ENCODE data around the gene APEX1. TPM values are rescaled to one million over a fixed set of nuclear protein-coding genes. Genes with fewer than 3 reads are reported as not detected.
"Not testable (repeated sequence)": the region's sequence is repeated elsewhere in the genome, so short reads cannot be mapped to it uniquely, and the experiment has no call there.

Gene APEX1
- total RNA-seq, 4 donors from 2014 or later, result 52.4 to 208 (median 93.3) TPM

DNA sequence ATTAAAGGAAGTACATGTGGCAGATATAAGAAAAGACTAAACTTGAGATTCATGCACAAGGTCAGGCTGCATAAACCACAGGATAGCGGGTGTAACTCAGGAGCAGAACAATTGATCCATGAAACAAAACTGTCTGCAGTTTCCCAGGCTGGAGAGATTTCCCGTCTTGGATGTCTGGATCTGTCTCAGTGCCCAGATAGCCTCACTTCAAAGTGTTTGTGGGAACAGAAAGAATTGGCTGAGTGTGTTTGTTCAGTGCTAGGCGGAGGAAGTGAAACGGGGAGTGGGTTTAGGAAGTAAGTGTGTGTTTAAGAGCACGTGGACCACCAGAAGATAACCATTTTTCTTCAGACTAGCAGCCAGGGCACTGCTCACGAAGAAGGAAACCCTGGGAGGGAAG, 48.9 kb downstream of the APEX1 start:
- no peak for DNase-seq
- no peak for TF ChIP-seq POLR2A (IDR thresholded peaks at IDR 0.05)
- TF ChIP-seq, protein P1, sequence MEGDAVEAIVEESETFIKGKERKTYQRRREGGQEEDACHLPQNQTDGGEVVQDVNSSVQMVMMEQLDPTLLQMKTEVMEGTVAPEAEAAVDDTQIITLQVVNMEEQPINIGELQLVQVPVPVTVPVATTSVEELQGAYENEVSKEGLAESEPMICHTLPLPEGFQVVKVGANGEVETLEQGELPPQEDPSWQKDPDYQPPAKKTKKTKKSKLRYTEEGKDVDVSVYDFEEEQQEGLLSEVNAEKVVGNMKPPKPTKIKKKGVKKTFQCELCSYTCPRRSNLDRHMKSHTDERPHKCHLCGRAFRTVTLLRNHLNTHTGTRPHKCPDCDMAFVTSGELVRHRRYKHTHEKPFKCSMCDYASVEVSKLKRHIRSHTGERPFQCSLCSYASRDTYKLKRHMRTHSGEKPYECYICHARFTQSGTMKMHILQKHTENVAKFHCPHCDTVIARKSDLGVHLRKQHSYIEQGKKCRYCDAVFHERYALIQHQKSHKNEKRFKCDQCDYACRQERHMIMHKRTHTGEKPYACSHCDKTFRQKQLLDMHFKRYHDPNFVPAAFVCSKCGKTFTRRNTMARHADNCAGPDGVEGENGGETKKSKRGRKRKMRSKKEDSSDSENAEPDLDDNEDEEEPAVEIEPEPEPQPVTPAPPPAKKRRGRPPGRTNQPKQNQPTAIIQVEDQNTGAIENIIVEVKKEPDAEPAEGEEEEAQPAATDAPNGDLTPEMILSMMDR (IDR thresholded peaks at IDR 0.05), result no peak
- Histone ChIP-seq H3K36me3 (no peaks in the 10 kb centered on the region), H3K4me1 (no peaks in the 10 kb centered on the region), H3K27me3 (no peaks in the 10 kb centered on the region), H3K4me3 (no peak overlapping the region), H3K9me3 (no peaks in the 10 kb centered on the region), H3K27ac (no peak overlapping the region)
- intact Hi-C loops (cut with DNase I; ENCODE audit: low total_unique reads), result no loop called here

- H3K27me3 ChIP-seq; H3K4me3 ChIP-seq; DNase-seq; H3K36me3 ChIP-seq; intact Hi-C loops (cut with DNase I; ENCODE audit: low total_unique reads); H3K4me1 ChIP-seq; H3K27ac ChIP-seq; H3K9me3 ChIP-seq: not testable (repeated sequence)
Observed at GRCh38 chr14:20506276-20506675, 51.2 kb downstream of the APEX1 start.

DNA sequence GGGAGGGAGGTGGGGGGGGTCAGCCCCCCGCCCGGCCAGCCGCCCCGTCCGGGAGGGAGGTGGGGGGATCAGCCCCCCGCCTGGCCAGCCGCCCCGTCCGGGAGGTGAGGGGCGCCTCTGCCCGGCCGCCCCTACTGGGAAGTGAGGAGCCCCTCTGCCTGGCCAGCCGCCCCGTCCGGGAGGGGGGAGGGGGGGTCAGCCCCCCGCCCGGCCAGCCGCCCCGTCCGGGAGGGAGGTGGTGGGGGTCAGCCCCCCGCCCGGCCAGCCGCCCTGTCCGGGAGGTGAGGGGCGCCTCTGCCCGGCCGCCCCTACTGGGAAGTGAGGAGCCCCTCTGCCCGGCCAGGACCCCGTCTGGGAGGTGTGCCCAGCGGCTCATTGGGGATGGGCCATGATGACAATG, 51.7 kb downstream of the APEX1 start:
- intact Hi-C loops (cut with DNase I; ENCODE audit: low total_unique reads); H3K4me3 ChIP-seq; H3K27me3 ChIP-seq; DNase-seq; H3K36me3 ChIP-seq; H3K9me3 ChIP-seq; H3K27ac ChIP-seq; H3K4me1 ChIP-seq: not testable (repeated sequence)

Small RNA genes within 50 kb of the gene (small RNA-seq; reads per million reads assigned to genes)
- gene RNA5SP382, result 0.73 reads per million, percentile 28 among the genes with 10 or more reads in this experiment

Other genes starting within 250 kb of the APEX1 start
- not detected for gene OR11H6, start 231.5 kb upstream of the APEX1 start, total RNA-seq
- not detected for gene OR11H7, start 226.2 kb upstream of the APEX1 start, total RNA-seq
- gene OR11H4, start 215.9 kb upstream of the APEX1 start, total RNA-seq, result not detected
- gene TTC5, start 149.3 kb upstream of the APEX1 start, total RNA-seq, result 10 to 100 TPM in 3 of 4 donors, 1 to 10 TPM in 1; 6.5 to 43.8 (median 17.7) TPM
- 100 to 1,000 TPM in 1 of 4 donors, 10 to 100 TPM in 3; 45.1 to 118 (median 60.4) TPM for gene CCNB1IP1, start 121.9 kb upstream of the APEX1 start, total RNA-seq
- 10 to 100 TPM in 3 of 4 donors, 1 to 10 TPM in 1; 1.8 to 22.5 (median 16.0) TPM for gene PARP2, start 111.6 kb upstream of the APEX1 start, total RNA-seq
- 10 to 100 TPM; 13.5 to 44.8 (median 27.0) TPM for gene TEP1, start 41.7 kb upstream of the APEX1 start, total RNA-seq
- 1 to 10 TPM in 3 of 4 donors, not detected in 1; 1.3 to 2.8 (median 2.1) TPM for gene KLHL33, start 19.1 kb upstream of the APEX1 start, total RNA-seq
- 100 to 1,000 TPM in 1 of 4 donors, 10 to 100 TPM in 3; 38.7 to 105 (median 53.0) TPM for gene OSGEP, start 414 bp upstream of the APEX1 start, total RNA-seq
- 10 to 100 TPM; 16.4 to 39.1 (median 22.8) TPM for gene PIP4P1, start 6.2 kb downstream of the APEX1 start, total RNA-seq
- gene PNP, start 14.2 kb downstream of the APEX1 start, total RNA-seq, result 10 to 100 TPM; 12.7 to 46.9 (median 14.3) TPM
- under 1 TPM in 1 of 4 donors, not detected in 3; 0.76 TPM for gene RNASE10, start 50.3 kb downstream of the APEX1 start, total RNA-seq
- gene RNASE9, start 105.8 kb downstream of the APEX1 start, total RNA-seq, result not detected
- gene RNASE11, start 132.8 kb downstream of the APEX1 start, total RNA-seq, result not detected
- gene RNASE12, start 136.2 kb downstream of the APEX1 start, total RNA-seq, result not detected
- gene OR6S1, start 186.5 kb downstream of the APEX1 start, total RNA-seq, result not detected
- 100 to 1,000 TPM in 1 of 4 donors, 10 to 100 TPM in 3; 26.3 to 159 (median 76.3) TPM for gene RNASE4, start 229.3 kb downstream of the APEX1 start, total RNA-seq
- 10 to 100 TPM in 3 of 4 donors, 1 to 10 TPM in 1; 4.2 to 20.8 (median 12.2) TPM for gene ANG, start 233.5 kb downstream of the APEX1 start, total RNA-seq